GM19035 (cell line): Measurements from ENCODE around the gene SYT15.
"Not testable (repeated sequence)": the region's sequence is repeated elsewhere in the genome, so short reads cannot be mapped to it uniquely, and the experiment has no call there.

Experiments used
- ATAC-seq: cut with Tn5 transposase; IDR thresholded peaks from one replicate; pipeline ENCODE4 v1.9.1; 2021; ENCODE audit not compliant: unreplicated experiment

SYT15 gene

GRCh38 chr10:46556515-46557318, 22.2 kb upstream of the SYT15 start, which contains the start of gene GPRIN2:
TSS of gene GPRIN2 (minus strand) at chr10:46556658. CDS start at chr10:46550736, 5,922 bp downstream.
- ATAC-seq = no peak

- ATAC-seq = no peak
These were observed 21.4 kb upstream of the SYT15 start for GRCh38 chr10:46557319-46558121.

- ATAC-seq = no peak
These were observed 20.9 kb upstream of the SYT15 start for GRCh38 chr10:46558122-46558391.

DNA sequence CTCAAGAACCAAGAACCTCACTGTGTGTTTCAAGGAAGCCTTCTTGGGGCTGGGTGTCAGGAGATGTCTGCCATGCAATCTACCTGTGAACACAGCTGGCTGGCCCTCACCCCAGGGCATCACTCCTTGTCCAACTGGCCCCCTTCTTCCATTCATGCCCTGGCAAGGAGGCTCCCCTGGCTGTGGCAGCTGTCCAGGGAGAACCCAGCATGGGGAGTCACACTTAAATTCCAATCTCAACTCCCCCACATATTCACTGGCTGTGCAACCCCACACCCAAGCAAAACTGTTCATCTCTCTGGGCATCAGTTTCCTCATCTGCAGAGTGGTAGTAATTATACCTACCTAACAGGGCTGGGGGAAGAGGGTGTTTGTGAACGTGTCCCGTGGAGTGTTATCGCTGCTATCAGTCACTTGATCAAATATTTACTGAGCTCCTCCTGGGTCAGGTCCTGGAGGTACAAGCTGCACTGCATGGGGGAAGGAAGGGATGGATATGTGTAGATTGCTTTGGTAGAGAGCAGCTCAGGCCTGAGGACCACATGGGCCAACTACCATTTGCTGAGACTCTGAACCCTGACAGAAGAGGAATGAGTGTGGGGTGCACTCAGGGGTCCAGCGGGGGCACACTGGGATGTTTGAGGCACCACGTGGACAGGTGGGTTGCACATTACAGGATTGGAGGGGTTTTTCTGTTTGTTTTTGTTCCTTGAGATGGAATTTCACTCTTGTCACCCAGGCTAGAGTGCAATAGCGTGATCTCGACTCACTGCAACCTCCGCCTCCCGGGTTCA, 20.3 kb upstream of the SYT15 start:
- ATAC-seq = no peak

GRCh38 chr10:46559231-46559671, 19.7 kb upstream of the SYT15 start:
- ATAC-seq = no peak

- no peak for ATAC-seq
These were observed 18.5 kb upstream of the SYT15 start for GRCh38 chr10:46560381-46560780.

GRCh38 chr10:46560952-46561351, 18.0 kb upstream of the SYT15 start:
- no peak for ATAC-seq

GRCh38 chr10:46565591-46566332, 13.2 kb upstream of the SYT15 start:
- not testable (repeated sequence) for ATAC-seq

DNA sequence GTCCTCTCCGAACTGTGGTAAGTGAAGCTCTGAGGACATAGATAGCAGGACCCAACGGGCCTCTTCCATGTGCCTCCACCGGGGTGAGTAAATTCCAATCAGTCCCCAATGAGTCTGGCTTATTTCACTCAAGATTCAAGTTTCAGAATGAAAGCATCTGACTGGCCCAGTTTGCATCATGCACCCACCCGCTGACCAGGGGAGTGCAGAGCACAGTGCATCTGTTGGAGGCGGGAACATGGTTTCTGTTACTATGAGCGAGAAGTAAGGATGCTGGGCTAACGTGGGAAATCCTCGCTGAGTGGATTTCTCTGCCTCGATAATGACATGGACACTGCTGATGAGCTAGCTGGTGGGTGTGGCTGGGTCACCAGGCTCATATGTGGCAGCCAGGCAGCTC, 11.8 kb upstream of the SYT15 start:
- ATAC-seq = not testable (repeated sequence)

GRCh38 chr10:46570655-46571054, 8.3 kb upstream of the SYT15 start:
- ATAC-seq = not testable (repeated sequence)

DNA sequence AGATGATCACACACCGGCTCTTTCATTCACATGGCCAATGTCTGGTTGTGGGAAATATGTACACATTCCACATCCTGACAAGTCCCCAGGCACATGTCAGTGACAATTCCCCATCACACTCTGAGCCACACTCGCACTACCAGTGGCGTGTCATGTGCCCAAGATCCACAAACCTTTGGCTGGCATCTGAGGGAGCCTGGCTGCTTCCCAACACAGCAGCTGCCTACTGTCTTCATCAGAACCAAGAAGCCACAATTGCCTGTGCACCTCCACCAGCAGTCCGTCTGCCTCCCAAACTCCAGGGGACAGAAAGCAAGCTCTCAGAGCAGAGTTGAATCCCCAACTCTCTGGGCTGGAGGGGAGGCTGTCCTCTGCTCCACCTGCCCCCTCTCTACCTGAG, 6.2 kb upstream of the SYT15 start:
- not testable (repeated sequence) for ATAC-seq

GRCh38 chr10:46573314-46573713, 5.6 kb upstream of the SYT15 start:
- not testable (repeated sequence) for ATAC-seq

GRCh38 chr10:46573884-46574283, 5.0 kb upstream of the SYT15 start:
- ATAC-seq = not testable (repeated sequence)

GRCh38 chr10:46577624-46578473, 1.1 kb upstream of the SYT15 start:
- ATAC-seq = not testable (repeated sequence)

DNA sequence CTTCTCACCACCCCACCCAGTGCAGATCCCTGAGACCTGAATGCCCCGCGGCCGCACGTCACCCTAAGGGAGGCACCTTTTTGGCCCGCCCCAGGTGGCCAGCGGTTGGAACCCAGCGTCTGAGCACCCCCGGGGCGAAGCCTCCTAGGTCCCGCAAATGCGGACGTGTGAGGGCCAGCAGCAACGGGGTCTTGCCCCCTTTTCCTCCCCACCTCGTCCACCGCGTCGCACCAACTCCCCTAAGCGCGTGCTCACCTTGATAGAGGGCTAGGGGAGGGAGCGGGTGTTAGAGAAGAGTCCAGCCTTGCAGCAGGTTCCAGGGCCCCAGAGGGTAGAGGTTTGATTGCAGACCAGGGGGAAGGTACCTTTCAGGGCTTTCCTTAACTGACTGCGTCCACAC, 450 bp downstream of the SYT15 start:
- not testable (repeated sequence) for ATAC-seq

- not testable (repeated sequence) for ATAC-seq
These were observed 3.1 kb downstream of the SYT15 start for GRCh38 chr10:46581997-46582396.

DNA sequence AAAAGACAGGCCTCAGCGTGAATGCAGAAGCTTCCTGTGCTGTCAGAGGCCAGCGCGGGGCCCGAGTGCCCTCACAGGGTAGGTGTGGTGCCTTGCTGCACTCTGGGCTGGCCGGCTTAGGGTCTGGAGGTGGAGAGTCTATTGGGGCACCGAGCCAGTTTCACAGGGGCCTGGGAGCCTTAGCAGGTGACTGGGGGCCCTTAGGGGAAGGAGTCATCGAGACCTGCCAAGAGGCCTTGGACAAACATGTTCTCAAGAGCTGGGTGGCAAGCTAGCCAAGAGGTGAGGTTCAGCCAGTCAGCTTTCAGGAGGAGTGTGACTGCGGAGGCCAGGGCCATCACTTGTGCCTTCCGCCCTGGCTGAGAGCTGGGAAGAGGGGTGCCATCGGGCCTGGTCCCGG, 3.6 kb downstream of the SYT15 start:
- not testable (repeated sequence) for ATAC-seq

DNA sequence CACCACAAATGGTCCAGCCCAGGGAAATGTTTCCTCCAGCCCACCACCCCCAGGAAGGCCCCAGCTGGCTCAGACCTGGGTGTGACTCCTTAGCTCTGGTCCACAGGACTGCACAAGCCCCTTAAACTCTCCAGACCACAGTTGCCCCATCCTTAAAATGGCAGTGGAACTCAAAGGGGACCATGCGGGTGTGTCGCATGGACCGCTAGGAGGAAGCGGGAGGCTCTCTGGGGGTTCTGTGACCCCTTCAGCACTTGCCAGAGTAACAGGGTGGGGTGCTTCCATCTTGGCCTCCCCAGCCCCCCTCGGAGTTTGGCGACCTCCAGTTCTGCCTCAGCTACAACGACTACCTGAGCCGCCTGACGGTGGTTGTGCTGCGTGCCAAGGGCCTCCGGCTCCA, 5.3 kb downstream of the SYT15 start:
- not testable (repeated sequence) for ATAC-seq

GRCh38 chr10:46585246-46585645, 6.3 kb downstream of the SYT15 start:
- ATAC-seq = not testable (repeated sequence)

DNA sequence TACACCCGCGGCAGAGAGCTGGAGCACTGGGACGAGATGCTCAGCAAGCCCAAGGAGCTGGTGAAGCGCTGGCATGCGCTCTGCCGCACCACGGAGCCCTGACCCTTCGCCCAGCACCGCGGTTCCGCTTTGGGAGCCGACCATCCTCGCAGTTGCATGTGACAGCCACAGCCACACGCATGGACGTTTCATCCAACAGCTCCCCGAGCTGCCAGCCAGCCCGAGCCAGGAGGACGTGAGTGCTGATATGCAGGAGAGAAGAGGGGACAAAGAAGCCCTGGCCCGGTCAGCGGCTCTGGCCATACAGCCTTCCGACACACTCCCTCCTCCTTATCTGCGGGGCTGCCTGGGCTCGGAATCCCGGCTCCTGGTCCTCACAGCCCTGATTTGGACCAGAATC, 8.6 kb downstream of the SYT15 start:
- not testable (repeated sequence) for ATAC-seq
